Measurements from ENCODE around the gene FGFR3.

DNA sequence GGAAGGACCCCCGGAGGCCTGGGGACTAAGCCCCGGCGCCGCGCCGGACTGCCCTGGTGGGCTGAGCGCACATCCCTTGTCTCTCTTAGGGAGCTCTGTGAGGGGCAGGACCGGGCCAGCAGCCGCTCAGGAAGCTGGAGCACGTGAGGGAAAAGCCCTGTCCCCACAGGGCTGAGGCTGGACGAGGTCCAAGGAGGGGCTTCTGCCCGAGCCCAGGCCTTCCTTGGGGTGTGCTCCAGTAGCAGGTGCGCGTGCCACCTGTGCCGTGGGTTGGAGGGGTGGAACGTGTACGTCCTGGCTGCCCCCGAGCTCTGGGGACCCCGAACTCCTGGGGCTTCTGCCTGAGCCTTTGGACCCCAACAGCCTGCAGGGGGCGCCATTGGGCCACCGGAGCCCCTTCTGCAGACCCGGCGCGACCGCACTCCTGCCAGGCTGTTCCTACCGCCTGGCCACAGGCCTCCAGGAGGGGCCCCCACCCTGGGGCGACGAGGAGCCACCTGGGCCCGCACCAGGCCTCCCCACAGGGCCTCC is 44.6 kb upstream of the FGFR3 start:
- TF ChIP-seq POLR2A (IDR thresholded peaks at IDR 0.05) = no peak
- TF ChIP-seq, protein P1, sequence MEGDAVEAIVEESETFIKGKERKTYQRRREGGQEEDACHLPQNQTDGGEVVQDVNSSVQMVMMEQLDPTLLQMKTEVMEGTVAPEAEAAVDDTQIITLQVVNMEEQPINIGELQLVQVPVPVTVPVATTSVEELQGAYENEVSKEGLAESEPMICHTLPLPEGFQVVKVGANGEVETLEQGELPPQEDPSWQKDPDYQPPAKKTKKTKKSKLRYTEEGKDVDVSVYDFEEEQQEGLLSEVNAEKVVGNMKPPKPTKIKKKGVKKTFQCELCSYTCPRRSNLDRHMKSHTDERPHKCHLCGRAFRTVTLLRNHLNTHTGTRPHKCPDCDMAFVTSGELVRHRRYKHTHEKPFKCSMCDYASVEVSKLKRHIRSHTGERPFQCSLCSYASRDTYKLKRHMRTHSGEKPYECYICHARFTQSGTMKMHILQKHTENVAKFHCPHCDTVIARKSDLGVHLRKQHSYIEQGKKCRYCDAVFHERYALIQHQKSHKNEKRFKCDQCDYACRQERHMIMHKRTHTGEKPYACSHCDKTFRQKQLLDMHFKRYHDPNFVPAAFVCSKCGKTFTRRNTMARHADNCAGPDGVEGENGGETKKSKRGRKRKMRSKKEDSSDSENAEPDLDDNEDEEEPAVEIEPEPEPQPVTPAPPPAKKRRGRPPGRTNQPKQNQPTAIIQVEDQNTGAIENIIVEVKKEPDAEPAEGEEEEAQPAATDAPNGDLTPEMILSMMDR (IDR thresholded peaks at IDR 0.05) = peak; percentile 34 to 80 (median 72)

All from Peyer's patch (tissue), 4 donors.